Choroid plexus epithelial cell (primary cell): ENCODE measurements around the gene SNRNP35.
"Not testable (repeated sequence)": the region's sequence is repeated elsewhere in the genome, so short reads cannot be mapped to it uniquely, and the experiment has no call there.

ENCODE experiments used
- DNase-seq: peaks from one replicate; pipeline ENCODE4 v3.0.0-alpha.2; 2010; ENCODE audit warnings: low read depth
- H3K4me3 ChIP-seq: 2 replicates; pipeline ENCODE4 v1.5.1; 2011; ENCODE audit warnings: low read depth, mild to moderate bottlenecking, control low read depth, low read length, moderate library complexity
- CTCF ChIP-seq: conservative IDR thresholded peaks from 2 replicates; pipeline ENCODE4 v1.5.1; 2011; ENCODE audit warnings: low read depth, mild to moderate bottlenecking, control low read depth, inconsistent platforms, low read length, moderate library complexity

SNRNP35 gene

GRCh38 chr12:123457980-123458779 is at the start of gene SNRNP35:
Gene SNRNP35, plus strand, starts transcription at chr12:123458139. Its CDS starts 7,402 bp downstream, at chr12:123465541.
- H3K4me3 ChIP-seq: peak within 1 kb of the TSS; percentile 84
- no peak for TF ChIP-seq CTCF
- peak; percentile 87 for DNase-seq

GRCh38 chr12:123408619-123409018 is 49.3 kb upstream of the SNRNP35 start:
- DNase-seq, H3K4me3 ChIP-seq: not testable (repeated sequence)

- not testable (repeated sequence) for H3K4me3 ChIP-seq, DNase-seq
Observed at GRCh38 chr12:123409284-123410040, 48.5 kb upstream of the SNRNP35 start.

- no peak for DNase-seq
- H3K4me3 ChIP-seq: no peak overlapping the region
- TF ChIP-seq CTCF: no peak
Observed at GRCh38 chr12:123410041-123410412, 47.9 kb upstream of the SNRNP35 start.

GRCh38 chr12:123421314-123421713 is 36.6 kb upstream of the SNRNP35 start:
- H3K4me3 ChIP-seq: no peak overlapping the region
- DNase-seq: no peak
- TF ChIP-seq CTCF: peak; percentile 11

- DNase-seq: no peak
- H3K4me3 ChIP-seq: no peak overlapping the region
- TF ChIP-seq CTCF: no peak
Observed at GRCh38 chr12:123427036-123427769, 30.7 kb upstream of the SNRNP35 start.

GRCh38 chr12:123428591-123428990 is 29.3 kb upstream of the SNRNP35 start:
- H3K4me3 ChIP-seq: no peak overlapping the region
- no peak for DNase-seq
- TF ChIP-seq CTCF: no peak

GRCh38 chr12:123429101-123429500 is 28.8 kb upstream of the SNRNP35 start:
- not testable (repeated sequence) for H3K4me3 ChIP-seq, DNase-seq

- not testable (repeated sequence) for DNase-seq, H3K4me3 ChIP-seq
Observed at GRCh38 chr12:123431951-123432817, 25.8 kb upstream of the SNRNP35 start.
